Rectal smooth muscle tissue (tissue), 1 donor: ENCODE measurements around the gene VTI1A.

Experiments used
- H3K27ac ChIP-seq: one replicate; pipeline ENCODE4 v1.7.0; 2013; ENCODE audit warnings: low read depth, low read length, inconsistent platforms
- H3K27me3 ChIP-seq: one replicate; pipeline ENCODE4 v1.7.0; 2013; ENCODE audit warnings: low read length; ENCODE audit not compliant: control insufficient read depth, insufficient read depth
- H3K36me3 ChIP-seq: one replicate; pipeline ENCODE4 v1.7.0; 2013; ENCODE audit warnings: low read length; ENCODE audit not compliant: control insufficient read depth, insufficient read depth
- H3K4me1 ChIP-seq: one replicate; pipeline ENCODE4 v1.7.0; 2013; ENCODE audit warnings: low read length; ENCODE audit not compliant: control insufficient read depth, insufficient read depth
- H3K4me3 ChIP-seq: one replicate; pipeline ENCODE4 v1.7.0; 2013; ENCODE audit warnings: low read length
- H3K9ac ChIP-seq: one replicate; pipeline ENCODE4 v1.7.0; 2013; ENCODE audit warnings: low read length

VTI1A gene

GRCh38 chr10:112562809-112563663 lies 116.0 kb downstream of the VTI1A start:
- Histone ChIP-seq H3K27me3 (no peaks in the 10 kb centered on the region), H3K36me3 (no peaks in the 10 kb centered on the region), H3K9ac (no peak overlapping the region), H3K27ac (no peak overlapping the region), H3K4me3 (no peak overlapping the region), H3K4me1 (no peaks in the 10 kb centered on the region)

DNA sequence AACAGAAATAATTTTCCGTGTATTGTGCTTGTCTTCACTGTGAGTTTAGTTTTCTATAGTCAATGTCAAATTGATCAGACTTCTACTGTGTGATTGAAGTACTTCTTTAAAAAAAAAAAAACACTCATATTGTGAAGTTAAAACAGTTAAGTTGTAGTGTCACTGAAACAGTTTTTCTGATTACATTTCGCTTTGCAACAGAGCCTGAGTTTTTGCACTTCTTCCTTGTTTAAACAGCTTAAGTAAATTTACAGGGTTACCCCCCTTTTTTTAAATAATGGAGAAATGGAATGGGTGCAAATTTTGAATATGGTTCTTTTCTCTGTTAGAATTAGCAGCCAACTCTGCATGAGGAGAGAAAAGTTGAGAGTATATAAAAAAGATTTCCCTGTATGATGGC lies 117.3 kb downstream of the VTI1A start:
- Histone ChIP-seq H3K4me1 (no peaks in the 10 kb centered on the region), H3K4me3 (no peak overlapping the region), H3K27ac (no peak overlapping the region), H3K9ac (no peak overlapping the region), H3K36me3 (no peaks in the 10 kb centered on the region), H3K27me3 (no peaks in the 10 kb centered on the region)

DNA sequence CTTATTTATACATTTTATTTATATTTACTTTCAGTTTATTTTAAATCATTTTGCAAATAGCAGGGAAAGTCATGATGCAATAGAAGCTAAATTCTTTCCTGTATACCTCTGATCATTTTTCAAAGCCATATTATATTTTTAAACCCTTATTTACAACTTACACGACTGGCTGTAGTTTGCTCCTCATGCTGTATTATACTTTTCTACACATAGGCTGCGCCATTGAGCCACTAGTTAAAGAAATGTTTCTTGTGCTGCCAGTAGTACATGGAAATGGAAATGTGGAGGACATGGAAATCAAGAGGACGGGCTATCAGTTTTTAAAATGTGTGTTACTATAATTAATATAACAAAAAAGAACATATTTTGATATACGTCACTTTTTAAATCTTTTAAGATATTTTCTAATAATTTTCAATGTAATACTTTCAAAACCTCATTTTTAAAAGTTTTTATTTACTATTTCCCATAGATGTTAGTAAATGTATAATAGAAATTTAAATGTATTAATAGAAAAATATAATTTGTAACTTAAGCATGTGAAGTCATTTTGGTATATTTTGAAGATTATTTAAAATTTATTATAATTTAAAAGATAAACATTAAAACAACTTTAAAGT lies 118.5 kb downstream of the VTI1A start:
- H3K36me3 ChIP-seq = no peaks in the 10 kb centered on the region
- no peaks in the 10 kb centered on the region for H3K4me1 ChIP-seq
- no peak overlapping the region for H3K27ac ChIP-seq
- H3K9ac ChIP-seq = no peak overlapping the region
- H3K4me3 ChIP-seq = no peak overlapping the region
- H3K27me3 ChIP-seq = no peaks in the 10 kb centered on the region

- Histone ChIP-seq H3K36me3 (no peaks in the 10 kb centered on the region), H3K4me3 (no peak overlapping the region), H3K4me1 (no peaks in the 10 kb centered on the region), H3K27me3 (no peaks in the 10 kb centered on the region), H3K27ac (no peak overlapping the region), H3K9ac (no peak overlapping the region)
Measured at GRCh38 chr10:112570585-112570984, 123.6 kb downstream of the VTI1A start.

GRCh38 chr10:112579578-112579977 lies 132.6 kb downstream of the VTI1A start:
- Histone ChIP-seq H3K4me3 (no peak overlapping the region), H3K36me3 (no peaks in the 10 kb centered on the region), H3K4me1 (no peaks in the 10 kb centered on the region), H3K27me3 (no peaks in the 10 kb centered on the region), H3K9ac (no peak overlapping the region), H3K27ac (no peak overlapping the region)

GRCh38 chr10:112580267-112580666 lies 133.3 kb downstream of the VTI1A start:
- no peak overlapping the region for H3K27ac ChIP-seq
- no peaks in the 10 kb centered on the region for H3K36me3 ChIP-seq
- H3K4me3 ChIP-seq = no peak overlapping the region
- H3K27me3 ChIP-seq = no peaks in the 10 kb centered on the region
- H3K9ac ChIP-seq = no peak overlapping the region
- no peaks in the 10 kb centered on the region for H3K4me1 ChIP-seq

GRCh38 chr10:112581921-112582320 lies 134.9 kb downstream of the VTI1A start:
- H3K27ac ChIP-seq = no peak overlapping the region
- no peak overlapping the region for H3K9ac ChIP-seq
- no peak overlapping the region for H3K4me3 ChIP-seq
- H3K36me3 ChIP-seq = no peaks in the 10 kb centered on the region
- peaks cover 3% of the 10 kb centered on the region for H3K4me1 ChIP-seq
- H3K27me3 ChIP-seq = no peaks in the 10 kb centered on the region

- Histone ChIP-seq H3K36me3 (no peaks in the 10 kb centered on the region), H3K27ac (no peak overlapping the region)
Measured at GRCh38 chr10:112583236-112583939, 136.4 kb downstream of the VTI1A start.

DNA sequence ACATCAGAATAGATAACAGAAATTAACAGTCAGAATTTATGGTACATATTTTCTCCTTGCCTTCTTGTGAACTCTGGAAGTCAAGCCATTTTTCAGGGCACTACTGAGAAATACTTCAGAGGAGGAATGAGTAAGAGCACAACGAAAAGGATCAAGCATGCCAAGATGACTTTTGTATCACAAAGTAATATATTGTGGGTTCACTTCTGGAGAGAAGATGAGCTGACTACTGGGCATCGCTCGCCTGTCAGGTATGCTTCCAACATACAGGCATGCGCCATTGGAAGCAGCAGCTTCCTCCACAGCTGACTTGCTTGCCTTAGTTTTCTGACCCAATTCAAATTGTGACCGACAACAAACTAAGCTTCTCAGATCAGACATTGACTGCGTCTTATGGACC lies 137.3 kb downstream of the VTI1A start:
- Histone ChIP-seq H3K27me3 (no peaks in the 10 kb centered on the region), H3K9ac (no peak overlapping the region), H3K4me3 (no peak overlapping the region), H3K4me1 (peaks cover 3% of the 10 kb centered on the region), H3K36me3 (no peaks in the 10 kb centered on the region), H3K27ac (no peak overlapping the region)

More at GRCh38 chr10:112583236-112583939, 136.4 kb downstream of the VTI1A start:
- H3K9ac ChIP-seq = no peak overlapping the region
- H3K4me3 ChIP-seq = no peak overlapping the region
- no peaks in the 10 kb centered on the region for H3K27me3 ChIP-seq
- H3K4me1 ChIP-seq = peaks cover 3% of the 10 kb centered on the region

GRCh38 chr10:112585126-112585525 lies 138.1 kb downstream of the VTI1A start:
- Histone ChIP-seq H3K4me1 (peaks cover 3% of the 10 kb centered on the region), H3K27ac (no peak overlapping the region), H3K9ac (no peak overlapping the region), H3K4me3 (no peak overlapping the region), H3K27me3 (no peaks in the 10 kb centered on the region), H3K36me3 (no peaks in the 10 kb centered on the region)

GRCh38 chr10:112585960-112586359 lies 138.9 kb downstream of the VTI1A start:
- Histone ChIP-seq H3K27ac (no peak overlapping the region), H3K4me1 (peaks cover 3% of the 10 kb centered on the region), H3K4me3 (no peak overlapping the region), H3K36me3 (no peaks in the 10 kb centered on the region), H3K9ac (no peak overlapping the region), H3K27me3 (no peaks in the 10 kb centered on the region)

DNA sequence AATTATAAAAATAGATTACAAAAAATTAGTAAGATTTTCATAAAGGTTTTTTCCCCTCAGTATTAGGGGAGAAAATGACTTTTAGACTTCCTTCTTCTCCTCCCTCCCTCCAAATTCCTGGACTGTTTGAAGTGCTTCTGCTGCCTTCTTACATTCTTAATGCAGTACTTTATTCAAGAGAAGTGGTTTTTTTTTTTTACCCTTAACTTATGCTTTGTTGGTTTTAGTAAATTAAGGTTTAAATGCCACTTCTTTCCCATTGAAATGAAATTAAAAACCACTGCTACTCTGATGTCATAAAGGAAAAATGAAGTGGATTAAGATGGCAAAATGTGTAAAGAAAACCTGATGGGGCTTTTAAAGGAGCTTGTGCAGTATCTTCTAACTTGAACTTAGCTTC lies 140.7 kb downstream of the VTI1A start:
- Histone ChIP-seq H3K27ac (no peak overlapping the region), H3K36me3 (no peaks in the 10 kb centered on the region), H3K9ac (no peak overlapping the region), H3K27me3 (no peaks in the 10 kb centered on the region), H3K4me3 (no peak overlapping the region), H3K4me1 (peaks cover 3% of the 10 kb centered on the region)
